H1 (cell line): ENCODE measurements around the gene CASQ2. TPM values are rescaled to one million over a fixed set of nuclear protein-coding genes. Genes with fewer than 3 reads are reported as not detected.

Experiments
- BCL11A ChIP-seq, 2 experiments: IDR thresholded peaks; one replicate each; pipeline ENCODE4 v1.6.1; 2011; ENCODE audit warnings: low read depth in 2 of 2, low read length in 2 of 2, mild to moderate bottlenecking in 2 of 2
- POLR2A ChIP-seq, 2 experiments: IDR thresholded peaks; 1 replicate in 1 of 2; 2 replicates in 1 of 2; pipeline ENCODE4 v1.6.1; 2011; ENCODE audit warnings: low read depth in 2 of 2, low read length in 2 of 2, mild to moderate bottlenecking in 2 of 2; ENCODE audit errors: control extremely low read depth in 1 of 2
- TBP ChIP-seq: IDR thresholded peaks from 2 replicates; pipeline ENCODE4 v1.6.1; 2011; ENCODE audit warnings: low read depth, low read length, improper control_type of control experiment
- polyA plus RNA-seq, 7 experiments: library from polyadenylated mRNA; depleted of rRNA in 3 of 7; stranded (reverse) in 5 of 7; unstranded in 2 of 7; fragments of >200 nt in 5 of 7; fragments of 200-250 nt in 2 of 7; gene quantifications; 1 replicate in 5 of 7; 2 replicates in 1 of 7; 4 replicates in 1 of 7; pipeline versions ENCODE4 v1.2.1 to v1.2.3, GENCODE V29; 2011 to 2013; ENCODE audit warnings: missing spikeins in 2 of 7, mixed read lengths in 2 of 7
- total RNA-seq: library from RNA; stranded (reverse); fragmentation: NEBNext Ultra II Directional; extraction: Animal tissue kit (Norgen Biotek cat#: 25700); gene quantifications from 2 replicates; pipeline ENCODE4 v1.2.1, GENCODE V29; 2021
- TF ChIP-seq, protein P1 (sequence below): IDR thresholded peaks from 2 replicates; pipeline ENCODE4 v1.6.1; 2012; ENCODE audit warnings: low read length, inconsistent platforms

CASQ2 gene
- total and polyA plus RNA-seq, 2 of the 8 experiments (the other 6 are each of a cell fraction or from before 2014, with no cell fraction given), result not detected

GRCh38 chr1:115712911-115713609 lies 55.5 kb downstream of the CASQ2 start (continued):
- TF ChIP-seq, protein P1, sequence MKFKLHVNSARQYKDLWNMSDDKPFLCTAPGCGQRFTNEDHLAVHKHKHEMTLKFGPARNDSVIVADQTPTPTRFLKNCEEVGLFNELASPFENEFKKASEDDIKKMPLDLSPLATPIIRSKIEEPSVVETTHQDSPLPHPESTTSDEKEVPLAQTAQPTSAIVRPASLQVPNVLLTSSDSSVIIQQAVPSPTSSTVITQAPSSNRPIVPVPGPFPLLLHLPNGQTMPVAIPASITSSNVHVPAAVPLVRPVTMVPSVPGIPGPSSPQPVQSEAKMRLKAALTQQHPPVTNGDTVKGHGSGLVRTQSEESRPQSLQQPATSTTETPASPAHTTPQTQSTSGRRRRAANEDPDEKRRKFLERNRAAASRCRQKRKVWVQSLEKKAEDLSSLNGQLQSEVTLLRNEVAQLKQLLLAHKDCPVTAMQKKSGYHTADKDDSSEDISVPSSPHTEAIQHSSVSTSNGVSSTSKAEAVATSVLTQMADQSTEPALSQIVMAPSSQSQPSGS, result no peak
- TF ChIP-seq TBP (peak; percentile 29; the same call in 1 of the 2 replicates), BCL11A (IDR thresholded peaks at IDR 0.05; ENCODE audit: low read depth in 2 of 2, low read length in 2 of 2) (no peak), POLR2A (IDR thresholded peaks at IDR 0.05; ENCODE audit: control extremely low read depth in 1 of 2, low read depth in 2 of 2, low read length in 2 of 2) (no peak)
